ENCODE data around the gene PRPF8.
"Not testable (repeated sequence)": the region's sequence is repeated elsewhere in the genome, so short reads cannot be mapped to it uniquely, and the experiment has no call there.

PRPF8 gene

GRCh38 chr17:1684378-1685189 is at the start of gene PRPF8:
PRPF8 (minus strand) TSS chr17:1684867; CDS start chr17:1684571, 296 bp downstream.
- peak; percentile 82 for DNase-seq

GRCh38 chr17:1733759-1734158 is 49.1 kb upstream of the PRPF8 start:
- no peak for DNase-seq

GRCh38 chr17:1732833-1733321 is 48.2 kb upstream of the PRPF8 start:
- DNase-seq, result no peak

- no peak for DNase-seq
Measured at GRCh38 chr17:1732241-1732832, 47.7 kb upstream of the PRPF8 start.

- DNase-seq, result no peak
Measured at GRCh38 chr17:1731194-1731506, 46.5 kb upstream of the PRPF8 start.

- DNase-seq, result no peak
Measured at GRCh38 chr17:1730326-1731193, 45.9 kb upstream of the PRPF8 start.

- no peak for DNase-seq
Measured at GRCh38 chr17:1729966-1730325, 45.3 kb upstream of the PRPF8 start.

GRCh38 chr17:1727876-1728630 is 43.4 kb upstream of the PRPF8 start:
- no peak for DNase-seq

GRCh38 chr17:1727258-1727789 is 42.7 kb upstream of the PRPF8 start:
- DNase-seq, result no peak

- DNase-seq, result no peak
Measured at GRCh38 chr17:1726626-1727257, 42.1 kb upstream of the PRPF8 start.

GRCh38 chr17:1725642-1726511 is 41.2 kb upstream of the PRPF8 start:
- DNase-seq, result no peak

GRCh38 chr17:1724869-1725641 is 40.4 kb upstream of the PRPF8 start:
- DNase-seq, result no peak

GRCh38 chr17:1724351-1724868 is 39.7 kb upstream of the PRPF8 start, which contains the start of gene WDR81:
WDR81 (plus strand) TSS chr17:1724704; CDS start chr17:1724960, 256 bp downstream.
- DNase-seq, result no peak

- DNase-seq, result not testable (repeated sequence)
Measured at GRCh38 chr17:1722022-1722421, 37.4 kb upstream of the PRPF8 start.

- no peak for DNase-seq
Measured at GRCh38 chr17:1720856-1721386, 36.3 kb upstream of the PRPF8 start.

- no peak for DNase-seq
Measured at GRCh38 chr17:1718362-1719165, 33.9 kb upstream of the PRPF8 start.

GRCh38 chr17:1716912-1717695 is 32.4 kb upstream of the PRPF8 start:
- DNase-seq, result peak; percentile 92
